GM23338 (cell line): ENCODE measurements around the gene NLGN1. TPM values are rescaled to one million over a fixed set of nuclear protein-coding genes. Genes with fewer than 3 reads are reported as not detected.

Source experiments
- ATAC-seq: fragments of 200-7000 bp; cut with Tn5 transposase; 3 replicates; pipeline ENCODE4 v1.9.1; 2020
- DNase-seq: peaks from one replicate; pipeline ENCODE4 v3.0.0-alpha.2; 2015; ENCODE audit warnings: low spot score
- H2AFZ ChIP-seq: fragments of 200-600 bp; sonication (generic); 2 replicates; pipeline ENCODE4 v1.8.0; 2016; ENCODE audit warnings: antibody characterized with exemption, mild to moderate bottlenecking, moderate library complexity
- H3F3A ChIP-seq: fragments of 200-600 bp; sonication (generic); replicated peaks from 2 replicates; pipeline ENCODE4 v1.8.0; 2017; ENCODE audit warnings: antibody characterized with exemption, mixed run types, low read depth
- H3K27ac ChIP-seq: fragments of 200-600 bp; sonication (generic); 2 replicates; pipeline ENCODE4 v1.6.1; 2016; ENCODE audit warnings: low read depth
- H3K27me3 ChIP-seq: fragments of 200-600 bp; sonication (generic); 2 replicates; pipeline ENCODE4 v1.8.0; 2016; ENCODE audit warnings: mild to moderate bottlenecking, mixed run types, moderate library complexity; ENCODE audit not compliant: insufficient read depth
- H3K36me3 ChIP-seq: fragments of 200-600 bp; sonication (generic); 2 replicates; pipeline ENCODE4 v1.8.0; 2016; ENCODE audit warnings: mild to moderate bottlenecking; ENCODE audit not compliant: insufficient read depth
- H3K4me1 ChIP-seq: fragments of 200-600 bp; sonication (generic); 2 replicates; pipeline ENCODE4 v1.8.0; 2016; ENCODE audit warnings: mild to moderate bottlenecking, moderate library complexity; ENCODE audit not compliant: insufficient read depth
- H3K4me2 ChIP-seq: fragments of 200-600 bp; sonication (generic); 2 replicates; pipeline ENCODE4 v1.7.1; 2017; ENCODE audit warnings: mixed run types
- H3K4me3 ChIP-seq: fragments of 200-600 bp; sonication (generic); 2 replicates; pipeline ENCODE4 v1.6.1; 2016; ENCODE audit warnings: mixed run types
- H3K79me2 ChIP-seq: fragments of 200-600 bp; sonication (generic); replicated peaks from 2 replicates; pipeline ENCODE4 v1.8.0; 2017; ENCODE audit warnings: mild to moderate bottlenecking; ENCODE audit not compliant: insufficient read depth
- H3K9me2 ChIP-seq: fragments of 200-600 bp; sonication (generic); 2 replicates; pipeline ENCODE4 v1.8.0; 2017; ENCODE audit not compliant: insufficient read depth
- H4K20me1 ChIP-seq: fragments of 200-600 bp; sonication (generic); replicated peaks from 2 replicates; pipeline ENCODE4 v1.8.0; 2017; ENCODE audit warnings: mild to moderate bottlenecking; ENCODE audit not compliant: insufficient read depth
- H3K27ac Mint-ChIP-seq: 2 replicates; pipeline ENCODE4 v1.8.0; 2020; ENCODE audit warnings: inconsistent platforms, mild to moderate bottlenecking, moderate library complexity, mixed read lengths
- H3K27me3 Mint-ChIP-seq: 3 replicates; pipeline ENCODE4 v1.8.0; 2022; ENCODE audit warnings: low read depth, mild to moderate bottlenecking, moderate library complexity, mixed read lengths, inconsistent platforms; ENCODE audit not compliant: insufficient read depth, poor library complexity
- H3K36me3 Mint-ChIP-seq: 3 replicates; pipeline ENCODE4 v1.8.0; 2021; ENCODE audit warnings: low read depth, mild to moderate bottlenecking, inconsistent platforms, moderate library complexity, mixed read lengths
- H3K4me1 Mint-ChIP-seq: 3 replicates; pipeline ENCODE4 v1.8.0; 2020; ENCODE audit warnings: mild to moderate bottlenecking, inconsistent platforms, mixed read lengths
- H3K4me3 Mint-ChIP-seq: 3 replicates; pipeline ENCODE4 v1.8.0; 2021; ENCODE audit warnings: moderate library complexity, mild to moderate bottlenecking, inconsistent platforms, mixed read lengths
- H3K9me3 Mint-ChIP-seq: 3 replicates; pipeline ENCODE4 v1.8.0; 2020; ENCODE audit warnings: moderate library complexity, mild to moderate bottlenecking, inconsistent platforms, mixed read lengths
- CTCF ChIP-seq, 2 experiments: fragments of 200-600 bp in 1 of 2; sonication (generic) in 1 of 2; conservative IDR thresholded peaks; 2 replicates each; pipeline versions ENCODE4 v1.5.1 to v1.6.1; 2016 to 2017; ENCODE audit warnings: antibody characterized with exemption in 2 of 2, low read depth in 2 of 2, mild to moderate bottlenecking in 2 of 2, moderate library complexity in 1 of 2
- ETS1 ChIP-seq: IDR thresholded peaks from 2 replicates; pipeline ENCODE4 v1.6.1; 2016; ENCODE audit warnings: antibody characterized with exemption
- NANOG ChIP-seq: IDR thresholded peaks from 2 replicates; pipeline ENCODE4 v1.6.1; 2016; ENCODE audit warnings: antibody characterized with exemption, borderline replicate concordance
- REST ChIP-seq: IDR thresholded peaks from one replicate; pipeline ENCODE4 v1.6.1; 2018; ENCODE audit warnings: antibody characterized with exemption; ENCODE audit not compliant: unreplicated experiment
- ZNF462 ChIP-seq: fragments of 250-450 bp; sonication (Bioruptor Pico); IDR thresholded peaks from 2 replicates; pipeline ENCODE4 v1.5.0; 2020; ENCODE audit warnings: mild to moderate bottlenecking, moderate library complexity
- polyA plus RNA-seq: library from polyadenylated mRNA; unstranded; fragments of >200 nt; fragmentation: Nextera tagmentation; extraction: Ambion mirVana; gene quantifications from 2 replicates; pipeline ENCODE4 v1.2.1, GENCODE V29; 2016
- total RNA-seq: library from RNA; depleted of rRNA; stranded (reverse); fragments of >200 nt; shearing (Covaris generic); gene quantifications from 2 replicates; pipeline ENCODE4 v1.2.3, GENCODE V29; 2014

NLGN1 gene
- total and polyA plus RNA-seq, 2 experiments from 2014 or later: 6.5 to 18.6 TPM

- no peaks in the 10 kb centered on the region for H3K27me3 ChIP-seq
- no peak overlapping the region for H2AFZ ChIP-seq
- H3K4me3 Mint-ChIP-seq: no peak overlapping the region
- H3K4me3 ChIP-seq: no peak overlapping the region
- H3K4me2 ChIP-seq: no peak overlapping the region
- H3K36me3 Mint-ChIP-seq: peaks cover 10% of the 10 kb centered on the region
- peak in 1 of 2 experiments; percentile 51; a peak in 2 of 4 replicates for TF ChIP-seq CTCF (conservative IDR thresholded peaks at IDR 0.05; ENCODE audit: low read depth in 2 of 2)
- TF ChIP-seq NANOG: no peak
- H3K27me3 Mint-ChIP-seq: peaks cover 2% of the 10 kb centered on the region
- DNase-seq: no peak
- H3K36me3 ChIP-seq: no peaks in the 10 kb centered on the region
- peaks cover 6% of the 10 kb centered on the region; the same call in 2 of the 3 replicates for H3K9me3 Mint-ChIP-seq
- H3K79me2 ChIP-seq: no peaks in the 10 kb centered on the region
- H3K27ac ChIP-seq: no peak overlapping the region
- no peak for ATAC-seq
- H4K20me1 ChIP-seq: no peaks in the 10 kb centered on the region
- H3K4me1 Mint-ChIP-seq: peaks cover 6% of the 10 kb centered on the region
- H3K9me2 ChIP-seq: no peaks in the 10 kb centered on the region; the same call in 1 of the 2 replicates
- H3F3A ChIP-seq: no peaks in the 10 kb centered on the region
- H3K4me1 ChIP-seq: no peaks in the 10 kb centered on the region
- no peak overlapping the region for H3K27ac Mint-ChIP-seq
Measured at GRCh38 chr3:173429527-173429926, 32.0 kb downstream of the NLGN1 start.

GRCh38 chr3:173430576-173430975 lies 33.0 kb downstream of the NLGN1 start:
- Histone ChIP-seq H3K9me2 (no peaks in the 10 kb centered on the region; the same call in 1 of the 2 replicates), H3K27ac (no peak overlapping the region), H3K4me3 (no peak overlapping the region), H2AFZ (no peak overlapping the region), H3F3A (no peaks in the 10 kb centered on the region), H3K36me3 (no peaks in the 10 kb centered on the region), H4K20me1 (no peaks in the 10 kb centered on the region), H3K27me3 (no peaks in the 10 kb centered on the region), H3K79me2 (no peaks in the 10 kb centered on the region), H3K4me1 (no peaks in the 10 kb centered on the region), H3K4me2 (no peak overlapping the region)
- Mint-ChIP-seq H3K4me3 (no peak overlapping the region), H3K27me3 (peaks cover 2% of the 10 kb centered on the region), H3K4me1 (peaks cover 6% of the 10 kb centered on the region), H3K36me3 (peaks cover 5% of the 10 kb centered on the region; the same call in 2 of the 3 replicates), H3K27ac (no peak overlapping the region), H3K9me3 (peaks cover 3% of the 10 kb centered on the region; the same call in 1 of the 3 replicates)
- no peak for DNase-seq
- ATAC-seq: no peak
- TF ChIP-seq CTCF (conservative IDR thresholded peaks at IDR 0.05; ENCODE audit: low read depth in 2 of 2) (no peak), ZNF462 (CRISPR knock-in tag) (no peak), ETS1 (no peak), REST (no peak)
